K562 (cell line): Measurements from ENCODE around the gene APBA2. TPM values are rescaled to one million over a fixed set of nuclear protein-coding genes. Genes with fewer than 3 reads are reported as not detected.

Experiments
- ATAC-seq: fragments of 200-7000 bp; cut with Tn5 transposase; 3 replicates; pipeline ENCODE4 v1.9.1; 2020; ENCODE audit warnings: moderate library complexity
- BruUV-seq: library from RNA; stranded (reverse); fragments of 400-500 nt; replicated peaks from 2 replicates; lab custom pipeline; 2021; lab: Mats Ljungman, UMichigan
- CTCF ChIA-PET: fragments of 300-600 bp; formaldehyde crosslinking; extraction: SDS; loops from one replicate; lab custom pipeline; 2021; ENCODE audit warnings: low intra/inter-chr PET ratio; lab: Yijun Ruan, JAX
- POLR2A ChIA-PET: fragments of 300-600, 350-650 bp; sonication (Branson Sonifier 250); formaldehyde crosslinking; extraction: SDS; loops from one replicate; lab custom pipeline; 2021; ENCODE audit warnings: antibody characterized with exemption, inconsistent platforms; lab: Yijun Ruan, JAX
- DNase-seq, 4 experiments: peaks; one replicate each; pipeline versions ENCODE4 v3.0.0 to v3.0.0-alpha.2; 2011 to 2018; ENCODE audit warnings: low spot score in 3 of 4, mixed read lengths in 3 of 4; ENCODE audit errors: extremely low read depth in 1 of 4
- FAIRE-seq: peaks from 2 replicates; lab custom pipeline; 2011; peaks lifted over from hg19 to GRCh38; lab: Jason Lieb, UNC
- H2AFZ ChIP-seq: 2 replicates; pipeline ENCODE4 v1.6.0; 2011; ENCODE audit warnings: low read depth, low read length, control low read depth, inconsistent platforms
- H3K27ac ChIP-seq: fragments of 200-600 bp; 3 replicates; pipeline ENCODE4 v1.8.0; 2011; ENCODE audit warnings: low read depth, mild to moderate bottlenecking, control low read depth, inconsistent platforms, low read length, moderate library complexity, mixed read lengths; ENCODE audit errors: extremely low read depth
- H3K27me3 ChIP-seq, 2 experiments: fragments of 300-600 bp in 1 of 2; 2 replicates in 1 of 2; 3 replicates in 1 of 2; pipeline versions ENCODE4 v1.6.0 to v1.8.0; 2011; ENCODE audit warnings: inconsistent platforms in 2 of 2, low read length in 2 of 2, mild to moderate bottlenecking in 1 of 2, mixed read lengths in 1 of 2, moderate library complexity in 1 of 2; ENCODE audit not compliant: control insufficient read depth in 2 of 2, insufficient read depth in 2 of 2
- H3K36me3 ChIP-seq: fragments of 300-600 bp; 3 replicates; pipeline ENCODE4 v1.8.0; 2011; ENCODE audit warnings: mild to moderate bottlenecking, low read length, inconsistent platforms; ENCODE audit not compliant: control insufficient read depth, insufficient read depth
- H3K4me1 ChIP-seq, 2 experiments: fragments of 200-600 bp in 1 of 2; replicated peaks in 1 of 2; 2 replicates in 1 of 2; 3 replicates in 1 of 2; pipeline versions ENCODE4 v1.5.1 to v1.8.0; 2011; ENCODE audit warnings: inconsistent platforms in 2 of 2, low read length in 2 of 2, mild to moderate bottlenecking in 1 of 2, mixed read lengths in 1 of 2, moderate library complexity in 1 of 2; ENCODE audit not compliant: control insufficient read depth in 2 of 2, insufficient read depth in 2 of 2
- H3K4me2 ChIP-seq: 2 replicates; pipeline ENCODE4 v1.6.1; 2011; ENCODE audit warnings: low read length, control low read depth, inconsistent platforms, mixed read lengths; ENCODE audit not compliant: insufficient read depth
- H3K4me3 ChIP-seq: fragments of 200-600 bp; sonication (generic), shearing (Covaris generic); 2 replicates; pipeline ENCODE4 v1.5.1; 2016; ENCODE audit warnings: control low read depth, inconsistent platforms
- H3K79me2 ChIP-seq: fragments of 200-600 bp; 3 replicates; pipeline ENCODE4 v1.8.0; 2011; ENCODE audit warnings: low read length, inconsistent platforms; ENCODE audit not compliant: control insufficient read depth, insufficient read depth
- H3K9ac ChIP-seq, 2 experiments: 2 replicates each; pipeline versions ENCODE4 v1.6.0 to v1.6.1; 2011; ENCODE audit warnings: low read depth in 2 of 2, low read length in 2 of 2, control low read depth in 1 of 2, inconsistent platforms in 1 of 2, mild to moderate bottlenecking in 1 of 2, mixed read lengths in 1 of 2; ENCODE audit not compliant: insufficient read depth in 1 of 2
- H3K9me1 ChIP-seq: one replicate; pipeline ENCODE4 v1.6.0; 2011; ENCODE audit warnings: inconsistent platforms, mild to moderate bottlenecking, low read length, moderate library complexity; ENCODE audit not compliant: control insufficient read depth, insufficient read depth
- H3K9me3 ChIP-seq: replicated peaks from 2 replicates; pipeline ENCODE4 v1.5.1; 2011; ENCODE audit warnings: low read depth, low read length, inconsistent platforms; ENCODE audit not compliant: control insufficient read depth, insufficient read depth
- H4K20me1 ChIP-seq: replicated peaks from 2 replicates; pipeline ENCODE4 v1.6.1; 2011; ENCODE audit warnings: low read length, inconsistent platforms, mixed read lengths; ENCODE audit not compliant: control insufficient read depth, insufficient read depth
- ARID1B ChIP-seq: fragments of 450-650 bp; IDR thresholded peaks from 2 replicates; pipeline ENCODE4 v1.6.1; 2016; ENCODE audit warnings: antibody characterized with exemption, mild to moderate bottlenecking, inconsistent platforms
- CTCF ChIP-seq, 3 experiments: IDR thresholded peaks in 2 of 3; conservative IDR thresholded peaks in 1 of 3; 2 replicates each; pipeline ENCODE4 v1.5.1; 2011 to 2012; ENCODE audit warnings: low read length in 3 of 3, mild to moderate bottlenecking in 3 of 3, control low read depth in 2 of 3, improper control_type of control experiment in 1 of 3, inconsistent platforms in 1 of 3, low read depth in 1 of 3, mixed read lengths in 1 of 3, moderate library complexity in 1 of 3; ENCODE audit not compliant: insufficient read depth in 2 of 3
- ETS1 ChIP-seq: conservative IDR thresholded peaks from 2 replicates; pipeline ENCODE4 v1.6.1; 2011; ENCODE audit warnings: low read depth, mild to moderate bottlenecking, low read length; ENCODE audit not compliant: control insufficient read depth
- HMGN3 ChIP-seq: IDR thresholded peaks from 2 replicates; pipeline ENCODE4 v1.6.1; 2011; ENCODE audit warnings: borderline replicate concordance, low read depth, mild to moderate bottlenecking, mixed read lengths, low read length; ENCODE audit not compliant: insufficient read length; ENCODE audit errors: extremely low read depth
- NFE2L1 ChIP-seq: fragments of 450-650 bp; IDR thresholded peaks from 2 replicates; pipeline ENCODE4 v1.6.1; 2016; ENCODE audit warnings: missing genetic modification characterization, low read depth, mild to moderate bottlenecking, missing compliant biosample characterization, moderate library complexity, borderline replicate concordance
- NFXL1 ChIP-seq: fragments of 450-650 bp; formaldehyde crosslinking; IDR thresholded peaks from 2 replicates; pipeline ENCODE4 v1.4.0; 2021; ENCODE audit warnings: mild to moderate bottlenecking
- PPARD ChIP-seq: fragments of 250-450 bp; sonication (Bioruptor Pico); IDR thresholded peaks from 2 replicates; pipeline ENCODE4 v1.8.0; 2022; ENCODE audit warnings: inconsistent platforms, mild to moderate bottlenecking, moderate library complexity
- PURB ChIP-seq: sonication (generic); formaldehyde crosslinking; IDR thresholded peaks from 2 replicates; pipeline ENCODE4 v1.9.0; 2021; ENCODE audit warnings: low read depth, mild to moderate bottlenecking, missing genetic modification reagents
- RBM25 ChIP-seq: fragments of 200-400 bp; formaldehyde crosslinking; IDR thresholded peaks from 2 replicates; pipeline ENCODE4 v1.6.1; 2018; ENCODE audit warnings: low read length, low read depth, moderate library complexity; ENCODE audit not compliant: severe bottlenecking
- TCF3 ChIP-seq: sonication (generic); formaldehyde crosslinking; IDR thresholded peaks from 2 replicates; pipeline ENCODE4 v1.4.0; 2020; ENCODE audit warnings: mild to moderate bottlenecking, missing genetic modification reagents
- TGIF2 ChIP-seq: sonication (generic); formaldehyde crosslinking; IDR thresholded peaks from 2 replicates; pipeline ENCODE4 v1.8.1; 2022; ENCODE audit warnings: mild to moderate bottlenecking, missing genetic modification reagents, moderate library complexity
- U2AF1 ChIP-seq: fragments of 200-400 bp; formaldehyde crosslinking; optimal IDR thresholded peaks from 2 replicates; pipeline ENCODE3; 2017; ENCODE audit warnings: mild to moderate bottlenecking, low read depth, low read length, moderate library complexity
- ZEB2 ChIP-seq: fragments of 450-650 bp; IDR thresholded peaks from 2 replicates; pipeline ENCODE4 v1.6.1; 2016
- ZKSCAN1 ChIP-seq: fragments of 150-350 bp; IDR thresholded peaks from 2 replicates; pipeline ENCODE4 v1.6.1; 2016; ENCODE audit warnings: low read depth, low read length
- ZNF263 ChIP-seq: sonication (generic); formaldehyde crosslinking; IDR thresholded peaks from 2 replicates; pipeline ENCODE4 v1.8.0; 2022; ENCODE audit warnings: mild to moderate bottlenecking, missing genetic modification reagents, borderline replicate concordance
- ZNF436 ChIP-seq: fragments of 250-450, 450-650 bp; sonication (Bioruptor Pico); formaldehyde crosslinking; IDR thresholded peaks from 2 replicates; pipeline ENCODE4 v1.7.0; 2020; ENCODE audit warnings: mild to moderate bottlenecking
- ZNF79 ChIP-seq: fragments of 250-450 bp; sonication (Bioruptor Pico); IDR thresholded peaks from 2 replicates; pipeline ENCODE4 v1.4.0; 2020; ENCODE audit warnings: low read depth, mild to moderate bottlenecking, moderate library complexity
- WGBS: fragments of 100-300 bp; shearing (Covaris generic); methylation state at CpG from one replicate; pipeline ENCODE4 v1.1.6; 2016; ENCODE audit warnings: low coverage, mixed read lengths; ENCODE audit not compliant: insufficient coverage; ENCODE audit errors: missing lambda C conversion rate; 5-methylcytosine and 5-hydroxymethylcytosine counted together
- in situ Hi-C: fragments of 300-500 bp; cut with MboI; formaldehyde crosslinking; loops from 4 replicates; pipeline ENCODE4 v1.15.0; 2018; ENCODE audit warnings: inconsistent platforms, mixed read lengths
- intact Hi-C: fragments of 100-400 bp; cut with micrococcal nuclease; formaldehyde crosslinking; loops from 2 replicates; pipeline ENCODE4 v1.14.2; 2022
- polyA plus RNA-seq, 8 experiments: library from polyadenylated mRNA; depleted of rRNA in 4 of 8; stranded (reverse) in 5 of 8; unstranded in 3 of 8; fragments of >200 nt; fragmentation: Nextera tagmentation in 2 of 8; fragmentation: Illumina TruSeq in 1 of 8; extraction: Ambion mirVana in 2 of 8; extraction: Trizol in 1 of 8; gene quantifications; 2 replicates each; pipeline versions ENCODE4 v1.2.1 to v1.2.3, GENCODE V29; 2011 to 2014; ENCODE audit warnings: inconsistent platforms in 1 of 8, missing spikeins in 1 of 8
- total RNA-seq, 7 experiments: library from RNA; depleted of rRNA in 6 of 7; stranded (reverse); fragments of >200 nt in 6 of 7; fragmentation: Illumina TruSeq in 2 of 7; extraction: Trizol in 2 of 7; gene quantifications; 2 replicates each; pipeline versions ENCODE4 v1.2.1 to v1.2.3, GENCODE V29; 2011 to 2021; ENCODE audit warnings: low replicate concordance in 1 of 7

The APBA2 gene
- total and polyA plus RNA-seq, 9 of the 15 experiments (the other 6 are each of a cell fraction or from before 2014, with no cell fraction given): 0.24 to 40.9 (median 25.2) TPM

GRCh38 chr15:29143293-29143692, 257.5 kb downstream of the APBA2 start:
- no TSS peak for BruUV-seq
- Histone ChIP-seq H3K9ac (no peak overlapping the region), H3K27ac (no peak overlapping the region), H3K4me2 (no peak overlapping the region), H3K27me3 (peaks cover 43 to 50% of the 10 kb centered on the region in 2 experiments), H3K79me2 (no peaks in the 10 kb centered on the region), H3K9me1 (no peaks in the 10 kb centered on the region), H3K4me1 (peaks cover 0 to 7% of the 10 kb centered on the region in 2 experiments; a peak in 2 of 5 replicates), H3K9me3 (no peaks in the 10 kb centered on the region), H2AFZ (no peak overlapping the region), H3K36me3 (no peaks in the 10 kb centered on the region), H3K4me3 (no peak overlapping the region), H4K20me1 (peaks cover 17% of the 10 kb centered on the region)
- intact Hi-C loops: no loop called here
- ChIA-PET CTCF (no interaction called here), POLR2A (no interaction called here)
- DNase-seq (no peak), ATAC-seq (no peak), FAIRE-seq (no peak)
- in situ Hi-C loops: no loop called here
- WGBS: 2% methylated on average over 5 of the region's 5 CpGs
- TF ChIP-seq NFE2L1 (tag): no peak
- no peak for TF ChIP-seq U2AF1
- no peak for TF ChIP-seq ZNF79 (CRISPR knock-in tag)
- no peak for TF ChIP-seq NFXL1
- TF ChIP-seq ZNF436: no peak
- no peak for TF ChIP-seq ZKSCAN1
- TF ChIP-seq RBM25: no peak
- TF ChIP-seq HMGN3: no peak
- no peak for TF ChIP-seq TGIF2 (CRISPR knock-in tag)
- no peak for TF ChIP-seq ARID1B
- no peak for TF ChIP-seq TCF3
- no peak for TF ChIP-seq PPARD (CRISPR knock-in tag)
- TF ChIP-seq ZNF263: no peak
- TF ChIP-seq PURB (CRISPR knock-in tag): no peak
- TF ChIP-seq ZEB2: no peak
- no peak for TF ChIP-seq CTCF (IDR thresholded peaks at IDR 0.05 in 2 of 3, conservative IDR thresholded peaks at IDR 0.05 in 1 of 3; ENCODE audit: insufficient read depth in 2 of 3, low read depth in 1 of 3, low read length in 3 of 3)
- no peak for TF ChIP-seq ETS1
